WTC11 (cell line): ENCODE results near the gene BOK.

Experiments
- SMAD4 ChIP-seq: sonication (generic); formaldehyde crosslinking; IDR thresholded peaks from 2 replicates; pipeline ENCODE4 v1.8.0; 2022; ENCODE audit warnings: mild to moderate bottlenecking, missing genetic modification reagents
- SOX15 ChIP-seq: fragments of 250-450 bp; sonication (Bioruptor Pico); IDR thresholded peaks from 2 replicates; pipeline ENCODE4 v1.9.0; 2021; ENCODE audit warnings: mild to moderate bottlenecking
- TF ChIP-seq, protein P1 (sequence below): sonication (generic); formaldehyde crosslinking; conservative IDR thresholded peaks from 2 replicates; pipeline ENCODE4 v1.8.1; 2022; ENCODE audit warnings: mild to moderate bottlenecking, missing genetic modification reagents
- TF ChIP-seq, protein P2 (sequence below): fragments of 200-600 bp; IDR thresholded peaks from 2 replicates; pipeline ENCODE4 v1.8.0; 2022; ENCODE audit warnings: antibody characterized with exemption
- TF ChIP-seq, protein P3 (sequence below): fragments of 250-450 bp; sonication (Bioruptor Pico); IDR thresholded peaks from 2 replicates; pipeline ENCODE4 v2.1.2; 2022; ENCODE audit warnings: mild to moderate bottlenecking, moderate library complexity
- TF ChIP-seq, protein P4 (sequence below): fragments of 250-450 bp; sonication (Bioruptor Pico); conservative IDR thresholded peaks from 2 replicates; pipeline ENCODE4 v1.9.0; 2021; ENCODE audit warnings: mild to moderate bottlenecking

DNA sequence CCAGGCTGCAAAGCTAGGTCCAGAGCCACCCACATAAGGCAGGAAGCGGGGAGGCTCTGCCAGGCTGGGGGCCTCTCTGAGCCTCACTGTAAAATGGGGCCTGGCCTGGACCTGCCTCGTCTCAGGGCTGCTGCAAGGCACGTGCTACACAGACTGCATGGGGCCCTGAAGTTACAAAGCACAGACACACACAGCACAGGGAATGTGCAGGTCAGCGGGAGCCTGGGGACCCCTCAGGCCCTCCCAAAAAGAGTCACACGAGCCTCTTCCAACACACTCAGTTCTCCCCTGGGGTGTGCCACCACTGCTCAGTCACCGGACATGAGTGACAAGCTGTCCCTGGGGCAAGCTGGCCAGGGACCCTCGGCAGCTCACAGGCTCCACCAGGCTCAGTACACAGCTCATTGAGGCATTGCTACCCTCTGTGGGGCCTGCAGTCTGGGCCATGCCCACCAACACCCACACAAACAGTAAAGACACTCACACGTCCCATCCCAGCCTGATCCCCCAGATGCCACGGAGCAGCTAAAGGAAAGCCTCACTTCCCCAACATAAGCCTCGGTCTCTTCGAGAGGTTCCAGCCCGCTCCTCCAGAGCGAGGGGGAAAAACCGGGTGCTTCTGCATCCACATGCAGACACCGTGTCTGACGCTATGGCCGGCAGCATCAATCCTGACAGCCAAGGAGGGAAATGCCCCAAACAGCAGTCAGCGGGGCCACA is 33.7 kb downstream of the BOK start:
- TF ChIP-seq, protein P1, sequence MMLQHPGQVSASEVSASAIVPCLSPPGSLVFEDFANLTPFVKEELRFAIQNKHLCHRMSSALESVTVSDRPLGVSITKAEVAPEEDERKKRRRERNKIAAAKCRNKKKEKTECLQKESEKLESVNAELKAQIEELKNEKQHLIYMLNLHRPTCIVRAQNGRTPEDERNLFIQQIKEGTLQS (CRISPR knock-in tag), result no peak
- TF ChIP-seq, protein P2, sequence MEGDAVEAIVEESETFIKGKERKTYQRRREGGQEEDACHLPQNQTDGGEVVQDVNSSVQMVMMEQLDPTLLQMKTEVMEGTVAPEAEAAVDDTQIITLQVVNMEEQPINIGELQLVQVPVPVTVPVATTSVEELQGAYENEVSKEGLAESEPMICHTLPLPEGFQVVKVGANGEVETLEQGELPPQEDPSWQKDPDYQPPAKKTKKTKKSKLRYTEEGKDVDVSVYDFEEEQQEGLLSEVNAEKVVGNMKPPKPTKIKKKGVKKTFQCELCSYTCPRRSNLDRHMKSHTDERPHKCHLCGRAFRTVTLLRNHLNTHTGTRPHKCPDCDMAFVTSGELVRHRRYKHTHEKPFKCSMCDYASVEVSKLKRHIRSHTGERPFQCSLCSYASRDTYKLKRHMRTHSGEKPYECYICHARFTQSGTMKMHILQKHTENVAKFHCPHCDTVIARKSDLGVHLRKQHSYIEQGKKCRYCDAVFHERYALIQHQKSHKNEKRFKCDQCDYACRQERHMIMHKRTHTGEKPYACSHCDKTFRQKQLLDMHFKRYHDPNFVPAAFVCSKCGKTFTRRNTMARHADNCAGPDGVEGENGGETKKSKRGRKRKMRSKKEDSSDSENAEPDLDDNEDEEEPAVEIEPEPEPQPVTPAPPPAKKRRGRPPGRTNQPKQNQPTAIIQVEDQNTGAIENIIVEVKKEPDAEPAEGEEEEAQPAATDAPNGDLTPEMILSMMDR, result no peak
- TF ChIP-seq SOX15 (no peak), SMAD4 (CRISPR knock-in tag) (no peak)
- TF ChIP-seq, protein P3, sequence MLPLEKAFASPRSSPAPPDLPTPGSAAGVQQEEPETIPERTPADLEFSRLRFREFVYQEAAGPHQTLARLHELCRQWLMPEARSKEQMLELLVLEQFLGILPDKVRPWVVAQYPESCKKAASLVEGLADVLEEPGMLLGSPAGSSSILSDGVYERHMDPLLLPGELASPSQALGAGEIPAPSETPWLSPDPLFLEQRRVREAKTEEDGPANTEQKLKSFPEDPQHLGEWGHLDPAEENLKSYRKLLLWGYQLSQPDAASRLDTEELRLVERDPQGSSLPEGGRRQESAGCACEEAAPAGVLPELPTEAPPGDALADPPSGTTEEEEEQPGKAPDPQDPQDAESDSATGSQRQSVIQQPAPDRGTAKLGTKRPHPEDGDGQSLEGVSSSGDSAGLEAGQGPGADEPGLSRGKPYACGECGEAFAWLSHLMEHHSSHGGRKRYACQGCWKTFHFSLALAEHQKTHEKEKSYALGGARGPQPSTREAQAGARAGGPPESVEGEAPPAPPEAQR (CRISPR knock-in tag), result no peak
- TF ChIP-seq, protein P4, sequence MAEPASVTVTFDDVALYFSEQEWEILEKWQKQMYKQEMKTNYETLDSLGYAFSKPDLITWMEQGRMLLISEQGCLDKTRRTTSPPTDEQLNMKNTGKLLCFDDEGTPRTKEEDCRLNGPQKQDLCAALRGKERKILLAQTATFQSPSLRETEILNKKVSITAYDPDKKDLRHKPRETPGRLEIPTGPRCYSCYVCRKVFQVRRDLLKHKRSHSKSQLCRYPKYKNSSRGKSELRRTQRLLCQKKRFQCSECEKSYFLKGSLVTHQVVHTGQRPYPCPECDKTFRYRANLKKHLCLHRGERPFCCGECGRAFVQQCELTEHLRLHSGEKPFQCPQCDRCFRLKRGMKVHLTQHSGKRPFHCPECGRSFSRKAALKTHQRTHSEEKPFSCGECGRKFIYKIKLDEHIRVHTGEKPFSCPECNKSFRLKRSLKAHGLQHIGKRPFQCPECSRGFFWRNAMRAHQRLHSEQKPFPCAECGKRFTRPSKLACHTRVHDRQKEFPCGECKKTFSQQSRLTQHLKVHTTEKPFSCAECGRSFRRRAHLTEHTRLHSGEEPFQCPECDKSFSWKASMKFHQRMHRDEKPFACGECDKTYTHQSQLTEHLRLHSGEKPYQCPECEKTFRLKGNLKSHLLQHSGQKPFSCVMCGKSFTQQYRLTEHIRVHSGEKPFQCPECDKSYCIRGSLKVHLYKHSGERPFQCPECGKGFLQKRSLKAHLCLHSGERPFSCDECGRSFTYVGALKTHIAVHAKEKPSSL, result no peak
